Stomach smooth muscle (tissue), 2 donors: Measurements from ENCODE around the gene KRTAP16-1.
"Not testable (repeated sequence)": the region's sequence is repeated elsewhere in the genome, so short reads cannot be mapped to it uniquely, and the experiment has no call there.

Experiments
- H3K27ac ChIP-seq: one replicate; pipeline ENCODE4 v1.7.0; 2013; ENCODE audit warnings: mild to moderate bottlenecking, low read length, inconsistent platforms
- H3K27me3 ChIP-seq, 2 donors: one replicate each; pipeline ENCODE4 v1.7.0; 2013; ENCODE audit warnings: low read length in 2 of 2; ENCODE audit not compliant: insufficient read depth in 2 of 2, control insufficient read depth in 1 of 2
- H3K36me3 ChIP-seq, 2 donors: one replicate each; pipeline ENCODE4 v1.7.0; 2013; ENCODE audit warnings: low read length in 2 of 2; ENCODE audit not compliant: control insufficient read depth in 2 of 2, insufficient read depth in 2 of 2
- H3K4me1 ChIP-seq: one replicate; pipeline ENCODE4 v1.7.0; 2013; ENCODE audit warnings: low read length; ENCODE audit not compliant: control insufficient read depth, insufficient read depth
- H3K4me3 ChIP-seq, 2 donors: one replicate each; pipeline ENCODE4 v1.7.0; 2013; ENCODE audit warnings: low read length in 2 of 2
- H3K9ac ChIP-seq, 2 donors: one replicate each; pipeline ENCODE4 v1.7.0; 2013; ENCODE audit warnings: low read length in 2 of 2, mild to moderate bottlenecking in 1 of 2
- H3K9me3 ChIP-seq, 2 donors: one replicate each; pipeline ENCODE4 v1.7.0; 2013; ENCODE audit warnings: low read length in 2 of 2; ENCODE audit not compliant: control insufficient read depth in 2 of 2
- donor health status: healthy.
- donor health status: Pancreatic carcinoma.

Gene KRTAP16-1

DNA sequence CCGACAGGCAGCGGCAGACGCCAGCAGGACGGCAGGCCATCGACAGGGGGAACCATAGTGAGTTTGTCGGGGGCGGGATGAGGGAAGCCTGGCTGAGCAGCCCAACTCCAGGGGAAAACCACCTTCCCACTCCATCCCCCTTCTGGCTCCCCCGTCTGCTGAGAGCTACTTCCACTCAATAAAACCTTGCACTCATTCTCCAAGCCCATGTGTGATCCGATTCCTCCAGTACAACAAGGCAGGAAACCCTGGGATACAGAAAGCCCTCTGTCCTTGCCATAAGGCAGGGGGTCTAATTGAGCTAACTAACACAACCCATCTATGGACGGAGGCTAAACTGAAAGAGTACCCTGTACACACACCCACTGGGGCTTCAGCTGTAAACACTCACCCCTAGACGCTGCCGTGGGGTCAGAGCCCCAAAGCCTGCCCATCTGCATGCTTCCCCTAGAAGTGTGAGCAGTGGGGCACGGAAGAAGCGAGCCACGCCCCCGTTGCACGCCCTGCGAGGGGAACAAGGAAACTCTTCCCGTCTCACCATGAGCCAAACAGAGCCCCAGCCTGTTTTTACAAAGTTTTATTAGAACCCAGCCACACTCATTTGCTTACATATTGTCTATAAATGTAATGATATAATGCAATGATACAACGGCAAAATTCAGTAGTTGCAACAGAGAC is 10.5 kb downstream of the KRTAP16-1 start:
- peaks cover 5 to 10% of the 10 kb centered on the region in 2 donors for H3K9me3 ChIP-seq
- no peak overlapping the region for H3K27ac ChIP-seq
- no peak overlapping the region for H3K9ac ChIP-seq
- no peaks in the 10 kb centered on the region for H3K4me1 ChIP-seq
- H3K4me3 ChIP-seq, result no peak overlapping the region
- H3K27me3 ChIP-seq, result peaks cover 0 to 3% of the 10 kb centered on the region in 2 donors
- H3K36me3 ChIP-seq, result no peaks in the 10 kb centered on the region

- no peak overlapping the region for H3K4me3 ChIP-seq
- no peak overlapping the region for H3K9ac ChIP-seq
- peaks cover 4 to 5% of the 10 kb centered on the region in 2 donors for H3K9me3 ChIP-seq
- peaks cover 0 to 3% of the 10 kb centered on the region in 2 donors for H3K27me3 ChIP-seq
- no peak overlapping the region for H3K27ac ChIP-seq
- no peaks in the 10 kb centered on the region for H3K4me1 ChIP-seq
- no peaks in the 10 kb centered on the region for H3K36me3 ChIP-seq
Measured at GRCh38 chr17:41296846-41297245, 12.3 kb downstream of the KRTAP16-1 start.

DNA sequence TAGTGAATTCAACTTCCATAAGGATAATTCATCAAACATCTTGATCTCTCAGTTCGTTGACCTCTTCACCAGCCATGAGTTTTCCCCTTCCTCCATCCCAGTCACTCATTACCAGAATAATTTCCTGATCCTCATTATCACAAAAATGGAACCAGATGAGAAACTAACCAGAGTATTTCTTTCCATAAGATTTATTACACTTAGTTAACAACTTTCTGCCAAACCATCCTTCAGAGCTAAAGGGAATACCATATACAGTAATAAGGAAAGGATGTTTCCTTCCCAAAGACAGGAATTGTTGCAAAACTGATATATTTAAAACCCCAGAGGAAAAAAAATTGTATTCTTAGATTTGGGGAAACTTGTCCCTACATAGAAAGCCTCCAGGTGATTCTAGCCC is 15.1 kb downstream of the KRTAP16-1 start:
- H3K4me3 ChIP-seq, result no peak overlapping the region
- H3K27ac ChIP-seq, result no peak overlapping the region
- H3K9me3 ChIP-seq, result no peaks in the 10 kb centered on the region
- H3K4me1 ChIP-seq, result no peaks in the 10 kb centered on the region
- H3K27me3 ChIP-seq, result no peaks in the 10 kb centered on the region
- no peaks in the 10 kb centered on the region for H3K36me3 ChIP-seq
- H3K9ac ChIP-seq, result no peak overlapping the region

DNA sequence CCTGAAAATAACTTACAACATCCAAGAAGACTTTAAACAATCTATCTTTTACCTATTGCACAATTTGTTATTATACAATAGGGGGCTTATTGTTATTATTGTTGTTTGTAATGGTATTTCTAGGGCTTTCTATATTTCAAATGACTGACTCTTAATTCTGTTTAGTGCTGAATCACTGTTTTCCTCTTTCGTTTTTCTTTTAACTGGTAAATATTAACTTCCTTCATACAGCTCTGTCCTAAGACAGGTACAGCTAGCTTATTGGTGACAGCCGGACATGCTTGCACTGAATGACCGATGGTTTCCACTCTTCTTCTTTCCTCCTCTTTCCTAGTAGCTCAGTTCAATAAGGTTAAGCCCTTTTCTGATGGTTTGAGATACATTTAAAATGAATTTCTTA is 22.1 kb downstream of the KRTAP16-1 start:
- H3K4me3 ChIP-seq, result no peak overlapping the region
- H3K27ac ChIP-seq, result no peak overlapping the region
- no peak overlapping the region for H3K9ac ChIP-seq

DNA sequence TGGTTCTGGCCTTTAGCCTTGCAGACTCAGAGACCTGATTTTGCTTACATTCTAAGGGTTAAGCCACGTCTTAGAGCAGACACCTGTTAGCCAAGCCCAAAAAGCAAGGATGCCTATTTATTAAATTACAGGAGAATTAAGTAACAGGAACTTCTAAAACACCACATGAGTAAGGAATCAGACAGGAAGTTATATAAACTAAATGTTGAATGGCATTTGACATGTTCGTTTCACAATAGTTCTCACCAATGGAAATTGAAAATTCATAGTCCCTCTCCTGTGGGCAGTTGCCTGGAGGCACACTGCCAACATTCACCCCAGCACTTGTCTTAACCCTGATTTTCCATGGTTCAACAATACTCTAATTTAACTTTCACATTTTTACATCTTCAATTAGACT is 24.6 kb downstream of the KRTAP16-1 start:
- Histone ChIP-seq H3K27ac (no peak overlapping the region), H3K27me3 (peaks cover 0 to 2% of the 10 kb centered on the region in 2 donors), H3K9ac (no peak overlapping the region)

More for the DNA sequence above, 22.1 kb downstream of the KRTAP16-1 start:
- Histone ChIP-seq H3K27me3 (peaks cover 0 to 2% of the 10 kb centered on the region in 2 donors), H3K36me3 (no peaks in the 10 kb centered on the region), H3K4me1 (no peaks in the 10 kb centered on the region), H3K9me3 (no peaks in the 10 kb centered on the region)

DNA sequence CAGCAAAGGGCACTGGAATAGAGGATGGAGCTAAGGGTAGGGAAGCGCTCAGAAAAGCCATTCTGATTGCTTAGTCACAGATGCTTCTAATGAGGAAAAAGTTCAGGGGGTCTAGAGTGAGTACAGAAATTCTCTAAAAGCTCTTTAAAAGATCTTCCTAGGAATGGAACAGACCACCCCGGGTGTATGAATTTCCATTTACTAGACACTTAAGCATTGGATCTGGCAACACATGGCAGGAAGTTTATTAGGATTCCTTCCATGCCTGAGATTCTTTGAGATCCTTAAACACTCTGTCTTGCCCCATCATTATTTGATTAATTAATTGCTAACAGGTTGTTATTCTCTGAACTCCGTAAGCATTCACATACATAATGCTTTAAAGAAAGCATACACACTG is 25.1 kb downstream of the KRTAP16-1 start:
- no peak overlapping the region for H3K27ac ChIP-seq
- H3K4me1 ChIP-seq, result no peaks in the 10 kb centered on the region
- H3K9me3 ChIP-seq, result no peaks in the 10 kb centered on the region

More for the DNA sequence above, 24.6 kb downstream of the KRTAP16-1 start:
- H3K4me3 ChIP-seq, result no peak overlapping the region
- no peaks in the 10 kb centered on the region for H3K9me3 ChIP-seq
- H3K36me3 ChIP-seq, result no peaks in the 10 kb centered on the region
- no peaks in the 10 kb centered on the region for H3K4me1 ChIP-seq

GRCh38 chr17:41278176-41278955 is 30.7 kb downstream of the KRTAP16-1 start:
- H3K4me1 ChIP-seq, result no peaks in the 10 kb centered on the region

More for the DNA sequence above, 25.1 kb downstream of the KRTAP16-1 start:
- Histone ChIP-seq H3K36me3 (no peaks in the 10 kb centered on the region), H3K9ac (no peak overlapping the region), H3K4me3 (no peak overlapping the region), H3K27me3 (peaks cover 0 to 2% of the 10 kb centered on the region in 2 donors)

DNA sequence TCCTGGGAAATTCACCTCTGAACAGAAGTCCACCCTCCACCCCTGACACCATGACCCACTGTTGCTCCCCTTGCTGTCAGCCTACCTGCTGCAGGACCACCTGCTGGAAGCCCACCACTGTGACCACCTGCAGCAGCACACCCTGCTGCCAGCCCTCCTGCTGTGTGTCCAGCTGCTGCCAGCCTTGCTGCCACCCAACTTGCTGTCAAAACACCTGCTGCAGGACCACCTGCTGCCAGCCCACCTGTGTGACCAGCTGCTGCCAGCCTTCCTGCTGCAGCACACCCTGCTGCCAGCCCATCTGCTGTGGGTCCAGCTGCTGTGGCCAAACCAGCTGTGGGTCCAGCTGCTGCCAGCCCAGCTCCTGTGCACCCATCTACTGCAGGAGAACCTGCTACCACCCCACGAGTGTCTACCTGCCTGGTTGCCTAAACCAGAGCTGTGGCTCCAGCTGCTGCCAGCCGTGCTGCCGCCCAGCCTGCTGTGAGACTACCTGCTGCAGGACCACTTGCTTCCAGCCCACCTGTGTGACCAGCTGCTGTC is 33.4 kb downstream of the KRTAP16-1 start, which contains the start of gene KRTAP9-7:
Gene KRTAP9-7, plus strand, starts transcription at position 51 of the 543 bp plus-strand sequence. Its CDS starts 0 bp downstream, at position 51.
- not testable (repeated sequence) for H3K27me3 ChIP-seq, H3K36me3 ChIP-seq, H3K4me3 ChIP-seq, H3K9me3 ChIP-seq, H3K27ac ChIP-seq, H3K9ac ChIP-seq, H3K4me1 ChIP-seq

More at GRCh38 chr17:41278176-41278955, 30.7 kb downstream of the KRTAP16-1 start:
- Histone ChIP-seq H3K27me3 (peaks cover 0 to 2% of the 10 kb centered on the region in 2 donors), H3K36me3 (no peaks in the 10 kb centered on the region), H3K27ac (no peak overlapping the region), H3K4me3 (no peak overlapping the region), H3K9ac (no peak overlapping the region), H3K9me3 (no peaks in the 10 kb centered on the region)

- no peaks in the 10 kb centered on the region for H3K4me1 ChIP-seq
- H3K27me3 ChIP-seq, result no peaks in the 10 kb centered on the region
- no peaks in the 10 kb centered on the region for H3K36me3 ChIP-seq
- no peak overlapping the region for H3K27ac ChIP-seq
- H3K4me3 ChIP-seq, result no peak overlapping the region
- no peaks in the 10 kb centered on the region for H3K9me3 ChIP-seq
- no peak overlapping the region for H3K9ac ChIP-seq
Measured at GRCh38 chr17:41271858-41272257, 37.3 kb downstream of the KRTAP16-1 start.

GRCh38 chr17:41271323-41271722 is 37.8 kb downstream of the KRTAP16-1 start:
- not testable (repeated sequence) for H3K4me3 ChIP-seq, H3K36me3 ChIP-seq, H3K4me1 ChIP-seq, H3K27ac ChIP-seq, H3K27me3 ChIP-seq, H3K9ac ChIP-seq, H3K9me3 ChIP-seq
